ENCODE measurements around the gene PUDP.

PUDP gene

GRCh38 chrX:7074148-7074907 is 73.6 kb downstream of the PUDP start:
- in situ Hi-C loops (cut with HindIII; ENCODE audit: low pct_unique_long_range_greater_than_20kb, low sequenced_read_pairs): no loop called here
- TF ChIP-seq JUND (IDR thresholded peaks at IDR 0.05; ENCODE audit: low read depth): no peak
- DNase-seq (ENCODE audit: low read depth in 1 of 2, low spot score in 1 of 2): peak; percentile 13 to 23

GRCh38 chrX:7073336-7073735 is 74.6 kb downstream of the PUDP start:
- no peak for DNase-seq (ENCODE audit: low read depth in 1 of 2, low spot score in 1 of 2)
- in situ Hi-C loops (cut with HindIII; ENCODE audit: low pct_unique_long_range_greater_than_20kb, low sequenced_read_pairs): no loop called here
- no peak for TF ChIP-seq JUND (IDR thresholded peaks at IDR 0.05; ENCODE audit: low read depth)

- in situ Hi-C loops (cut with HindIII; ENCODE audit: low pct_unique_long_range_greater_than_20kb, low sequenced_read_pairs): no loop called here
- TF ChIP-seq JUND (IDR thresholded peaks at IDR 0.05; ENCODE audit: low read depth): no peak
- no peak for DNase-seq (ENCODE audit: low read depth in 1 of 2, low spot score in 1 of 2)
Measured at GRCh38 chrX:7072856-7073255, 75.1 kb downstream of the PUDP start.

- TF ChIP-seq JUND (IDR thresholded peaks at IDR 0.05; ENCODE audit: low read depth): no peak
- in situ Hi-C loops (cut with HindIII; ENCODE audit: low pct_unique_long_range_greater_than_20kb, low sequenced_read_pairs): no loop called here
- DNase-seq (ENCODE audit: low read depth in 1 of 2, low spot score in 1 of 2): no peak
Measured at GRCh38 chrX:7071390-7071789, 76.6 kb downstream of the PUDP start.

GRCh38 chrX:7069556-7069955 is 78.4 kb downstream of the PUDP start:
- no peak for TF ChIP-seq JUND (IDR thresholded peaks at IDR 0.05; ENCODE audit: low read depth)
- in situ Hi-C loops (cut with HindIII; ENCODE audit: low pct_unique_long_range_greater_than_20kb, low sequenced_read_pairs): no loop called here
- DNase-seq (ENCODE audit: low read depth in 1 of 2, low spot score in 1 of 2): no peak

- in situ Hi-C loops (cut with HindIII; ENCODE audit: low pct_unique_long_range_greater_than_20kb, low sequenced_read_pairs): no loop called here
- TF ChIP-seq JUND (IDR thresholded peaks at IDR 0.05; ENCODE audit: low read depth): no peak
- DNase-seq (ENCODE audit: low read depth in 1 of 2, low spot score in 1 of 2): peak in 1 of 2 experiments; percentile 63
Measured at GRCh38 chrX:7068939-7069367, 79.0 kb downstream of the PUDP start.

GRCh38 chrX:7067256-7067655 is 80.7 kb downstream of the PUDP start:
- no peak for TF ChIP-seq JUND (IDR thresholded peaks at IDR 0.05; ENCODE audit: low read depth)
- in situ Hi-C loops (cut with HindIII; ENCODE audit: low pct_unique_long_range_greater_than_20kb, low sequenced_read_pairs): no loop called here
- no peak for DNase-seq (ENCODE audit: low read depth in 1 of 2, low spot score in 1 of 2)

GRCh38 chrX:7065473-7065872 is 82.5 kb downstream of the PUDP start:
- TF ChIP-seq JUND (IDR thresholded peaks at IDR 0.05; ENCODE audit: low read depth): no peak
- no peak for DNase-seq (ENCODE audit: low read depth in 1 of 2, low spot score in 1 of 2)
- in situ Hi-C loops (cut with HindIII; ENCODE audit: low pct_unique_long_range_greater_than_20kb, low sequenced_read_pairs): no loop called here

- in situ Hi-C loops (cut with HindIII; ENCODE audit: low pct_unique_long_range_greater_than_20kb, low sequenced_read_pairs): no loop called here
- no peak for TF ChIP-seq JUND (IDR thresholded peaks at IDR 0.05; ENCODE audit: low read depth)
- DNase-seq (ENCODE audit: low read depth in 1 of 2, low spot score in 1 of 2): peak in 1 of 2 experiments; percentile 3
Measured at GRCh38 chrX:7062903-7063302, 85.0 kb downstream of the PUDP start.

GRCh38 chrX:7062276-7062675 is 85.7 kb downstream of the PUDP start:
- TF ChIP-seq JUND (IDR thresholded peaks at IDR 0.05; ENCODE audit: low read depth): no peak
- in situ Hi-C loops (cut with HindIII; ENCODE audit: low pct_unique_long_range_greater_than_20kb, low sequenced_read_pairs): no loop called here
- DNase-seq (ENCODE audit: low read depth in 1 of 2, low spot score in 1 of 2): no peak

GRCh38 chrX:7061429-7061828 is 86.5 kb downstream of the PUDP start:
- TF ChIP-seq JUND (IDR thresholded peaks at IDR 0.05; ENCODE audit: low read depth): no peak
- no peak for DNase-seq (ENCODE audit: low read depth in 1 of 2, low spot score in 1 of 2)
- in situ Hi-C loops (cut with HindIII; ENCODE audit: low pct_unique_long_range_greater_than_20kb, low sequenced_read_pairs): no loop called here

- no peak for TF ChIP-seq JUND (IDR thresholded peaks at IDR 0.05; ENCODE audit: low read depth)
- DNase-seq (ENCODE audit: low read depth in 1 of 2, low spot score in 1 of 2): no peak
- in situ Hi-C loops (cut with HindIII; ENCODE audit: low pct_unique_long_range_greater_than_20kb, low sequenced_read_pairs): no loop called here
Measured at GRCh38 chrX:7060444-7060843, 87.5 kb downstream of the PUDP start.

- TF ChIP-seq JUND (IDR thresholded peaks at IDR 0.05; ENCODE audit: low read depth): no peak
- in situ Hi-C loops (cut with HindIII; ENCODE audit: low pct_unique_long_range_greater_than_20kb, low sequenced_read_pairs): no loop called here
- DNase-seq (ENCODE audit: low read depth in 1 of 2, low spot score in 1 of 2): no peak
Measured at GRCh38 chrX:7059859-7060258, 88.1 kb downstream of the PUDP start.
